Measurements from ENCODE around the gene NEK3. TPM values are rescaled to one million over a fixed set of nuclear protein-coding genes. Genes with fewer than 3 reads are reported as not detected.

The NEK3 gene
- total and polyA plus RNA-seq, 2 of the 4 experiments (the other 2 are of a cell fraction), result 3.6 to 9.2 TPM

GRCh38 chr13:52125547-52125946 lies 33.9 kb downstream of the NEK3 start:
- CTCF ChIA-PET, result no interaction called here
- H3K9me1 ChIP-seq (ENCODE audit: insufficient read depth, low read length), result no peaks in the 10 kb centered on the region; the same call in 1 of the 2 replicates

More at GRCh38 chr13:52125547-52125946, 33.9 kb downstream of the NEK3 start:
- Histone ChIP-seq H4K5ac (ENCODE audit: low read depth, low read length) (no peak overlapping the region), H2BK5ac (ENCODE audit: low read depth, low read length, poor library complexity, severe bottlenecking) (no peak overlapping the region), H3K9me3 (ENCODE audit: control insufficient read depth, insufficient read depth, low read length) (no peaks in the 10 kb centered on the region), H3K4ac (ENCODE audit: low read depth, low read length) (no peak overlapping the region), H2AFZ (replicated peaks; ENCODE audit: low read length, poor library complexity) (no peak overlapping the region), H3K4me1 (ENCODE audit: control insufficient read depth, insufficient read depth, low read length) (no peaks in the 10 kb centered on the region), H2BK20ac (ENCODE audit: low read depth, low read length) (no peak overlapping the region), H4K20me1 (ENCODE audit: insufficient read depth, low read length) (no peaks in the 10 kb centered on the region), H2BK15ac (ENCODE audit: low read depth, low read length) (no peak overlapping the region), H3K18ac (ENCODE audit: low read depth, low read length) (no peak overlapping the region), H3K14ac (replicated peaks; ENCODE audit: low read depth, low read length) (no peak overlapping the region), H2BK120ac (ENCODE audit: low read depth, low read length) (no peak overlapping the region), H3K79me1 (ENCODE audit: low read depth in 1 of 2, low read length in 2 of 2) (no peaks in the 10 kb centered on the region), H4K91ac (ENCODE audit: insufficient read depth, low read depth, low read length) (no peak overlapping the region), H2AK5ac (ENCODE audit: low read depth, low read length) (no peak overlapping the region), H4K8ac (ENCODE audit: low read depth in 2 of 2, low read length in 2 of 2) (no peak overlapping the region), H3K4me3 (ENCODE audit: insufficient read depth, low read depth, low read length) (no peak overlapping the region), H3K4me2 (ENCODE audit: low read depth, low read length) (no peak overlapping the region), H3K9ac (ENCODE audit: low read depth, low read length) (no peak overlapping the region), H3K23ac (ENCODE audit: low read depth, low read length) (no peak overlapping the region), H3K56ac (ENCODE audit: extremely low read depth, insufficient read depth, low read length) (no peak overlapping the region), H3K27ac (ENCODE audit: insufficient read depth, low read length) (no peak overlapping the region), H3K36me3 (ENCODE audit: control insufficient read depth, insufficient read depth, low read length) (no peaks in the 10 kb centered on the region), H3K27me3 (ENCODE audit: control insufficient read depth, insufficient read depth, low read length) (peaks cover 2% of the 10 kb centered on the region), H2AK9ac (replicated peaks; ENCODE audit: low read depth, low read length, poor library complexity) (no peak overlapping the region)
- intact Hi-C loops (cut with micrococcal nuclease), result loop anchor here (5.0 to 10.0 kb wide), 3 partner anchors 293 to 698 kb away; partner anchors contain the start of gene WDFY2
- dilution Hi-C loops (cut with HindIII; ENCODE audit: low sequenced_read_pairs, unreplicated experiment), result no loop called here
- POLR2A ChIA-PET (ENCODE audit: unreplicated experiment), result no interaction called here
- DNase-seq, result no peak
- BruUV-seq (replicated peaks), result no TSS peak
- in situ Hi-C loops (cut with MboI; ENCODE audit: low sequenced_read_pairs), result loop anchor here (5.0 to 25.0 kb wide), 3 partner anchors 123 to 713 kb away; no protein-coding TSS in a partner anchor
- no peak for ATAC-seq (ENCODE audit: low read depth)
- TF ChIP-seq POLR2A (IDR thresholded peaks at IDR 0.05; ENCODE audit: low read depth, low read length) (no peak), ELK1 (IDR thresholded peaks at IDR 0.05; ENCODE audit: borderline replicate concordance, low read depth, low read length) (no peak), RAD21 (IDR thresholded peaks at IDR 0.05; ENCODE audit: low read length) (no peak), MAZ (IDR thresholded peaks at IDR 0.05; ENCODE audit: borderline replicate concordance, low read depth, low read length) (no peak), BHLHE40 (IDR thresholded peaks at IDR 0.05; ENCODE audit: low read depth, low read length) (no peak), FOS (IDR thresholded peaks at IDR 0.05; ENCODE audit: low read depth, low read length) (no peak), MAFK (IDR thresholded peaks at IDR 0.05; ENCODE audit: low read depth, low read length) (no peak), RFX5 (IDR thresholded peaks at IDR 0.05; ENCODE audit: low read depth, low read length) (no peak), CEBPB (IDR thresholded peaks at IDR 0.05; ENCODE audit: low read depth, low read length) (no peak), MXI1 (IDR thresholded peaks at IDR 0.05; ENCODE audit: borderline replicate concordance, low read depth, low read length) (no peak), RCOR1 (IDR thresholded peaks at IDR 0.05; ENCODE audit: insufficient replicate concordance, low read length) (no peak), SMC3 (IDR thresholded peaks at IDR 0.05; ENCODE audit: low read depth, low read length) (no peak), NFE2L2 (IDR thresholded peaks at IDR 0.05; ENCODE audit: low read depth, low read length) (no peak), USF2 (IDR thresholded peaks at IDR 0.05; ENCODE audit: low read depth, low read length) (no peak), CTCF (conservative IDR thresholded peaks at IDR 0.05; ENCODE audit: low read depth, low read length) (no peak), CHD1 (IDR thresholded peaks at IDR 0.05; ENCODE audit: low read depth, low read length) (no peak)
- WGBS, 2 experiments (ENCODE audit: extremely low coverage in 2 of 2, insufficient read length in 1 of 2), result no CpG with 5 or more reads among the region's 3 CpGs
